ENCODE results near the gene DCST2.

DCST2 gene

GRCh38 chr1:155033524-155033923 is at the start of gene DCST2, which contains the start of gene DCST1:
Gene DCST2, minus strand, starts transcription at chr1:155033781. Its CDS starts 80 bp downstream, at chr1:155033701.
Gene DCST1, plus strand, starts transcription at chr1:155033824. Its CDS starts 213 bp downstream, at chr1:155034037.
- no peak for DNase-seq

GRCh38 chr1:155083052-155083541 is 49.5 kb upstream of the DCST2 start:
- DNase-seq = no peak

- DNase-seq = peak; percentile 57
Measured at GRCh38 chr1:155082301-155083051, 48.9 kb upstream of the DCST2 start.

GRCh38 chr1:155081472-155082300 is 48.1 kb upstream of the DCST2 start:
- peak; percentile 59 for DNase-seq

GRCh38 chr1:155080312-155081228 is 47.0 kb upstream of the DCST2 start:
- DNase-seq = peak; percentile 48

- DNase-seq = no peak
Measured at GRCh38 chr1:155079487-155080311, 46.1 kb upstream of the DCST2 start.

- DNase-seq = no peak
Measured at GRCh38 chr1:155079210-155079486, 45.6 kb upstream of the DCST2 start.

- peak; percentile 70 for DNase-seq
Measured at GRCh38 chr1:155078469-155079209, 45.1 kb upstream of the DCST2 start, which contains the start of gene EFNA3. Gene EFNA3, plus strand, starts transcription at chr1:155078837. Its CDS starts 105 bp downstream, at chr1:155078942.

- no peak for DNase-seq
Measured at GRCh38 chr1:155077758-155078445, 44.3 kb upstream of the DCST2 start.

GRCh38 chr1:155077346-155077745 is 43.8 kb upstream of the DCST2 start:
- no peak for DNase-seq

- DNase-seq = no peak
Measured at GRCh38 chr1:155076371-155076770, 42.8 kb upstream of the DCST2 start.

- DNase-seq = no peak
Measured at GRCh38 chr1:155075535-155075934, 42.0 kb upstream of the DCST2 start.

- DNase-seq = no peak
Measured at GRCh38 chr1:155073377-155074242, 40.0 kb upstream of the DCST2 start.

GRCh38 chr1:155072531-155073289 is 39.1 kb upstream of the DCST2 start:
- DNase-seq = no peak

GRCh38 chr1:155071701-155072100 is 38.1 kb upstream of the DCST2 start:
- no peak for DNase-seq

- DNase-seq = peak; percentile 87
Measured at GRCh38 chr1:155070721-155071569, 37.4 kb upstream of the DCST2 start.

- DNase-seq = no peak
Measured at GRCh38 chr1:155070158-155070621, 36.6 kb upstream of the DCST2 start.
